Muscle of arm (tissue), 12 donors: ENCODE results near the gene REEP2. TPM values are rescaled to one million over a fixed set of nuclear protein-coding genes. Genes with fewer than 3 reads are reported as not detected.
"Not testable (repeated sequence)": the region's sequence is repeated elsewhere in the genome, so short reads cannot be mapped to it uniquely, and the experiment has no call there.

ENCODE experiments used
- DNase-seq: peaks from one replicate; pipeline ENCODE4 v3.0.0-alpha.2; 2013
- polyA plus RNA-seq, 12 donors: library from polyadenylated mRNA; unstranded; fragments of 120-200 nt; gene quantifications; one replicate each; pipeline ENCODE4 v1.2.1, GENCODE V29; 2013; ENCODE audit not compliant: insufficient read length in 12 of 12

REEP2 gene
- polyA plus RNA-seq, 12 donors = 10.6 to 35.2 (median 15.8) TPM; not detected in 1

DNA sequence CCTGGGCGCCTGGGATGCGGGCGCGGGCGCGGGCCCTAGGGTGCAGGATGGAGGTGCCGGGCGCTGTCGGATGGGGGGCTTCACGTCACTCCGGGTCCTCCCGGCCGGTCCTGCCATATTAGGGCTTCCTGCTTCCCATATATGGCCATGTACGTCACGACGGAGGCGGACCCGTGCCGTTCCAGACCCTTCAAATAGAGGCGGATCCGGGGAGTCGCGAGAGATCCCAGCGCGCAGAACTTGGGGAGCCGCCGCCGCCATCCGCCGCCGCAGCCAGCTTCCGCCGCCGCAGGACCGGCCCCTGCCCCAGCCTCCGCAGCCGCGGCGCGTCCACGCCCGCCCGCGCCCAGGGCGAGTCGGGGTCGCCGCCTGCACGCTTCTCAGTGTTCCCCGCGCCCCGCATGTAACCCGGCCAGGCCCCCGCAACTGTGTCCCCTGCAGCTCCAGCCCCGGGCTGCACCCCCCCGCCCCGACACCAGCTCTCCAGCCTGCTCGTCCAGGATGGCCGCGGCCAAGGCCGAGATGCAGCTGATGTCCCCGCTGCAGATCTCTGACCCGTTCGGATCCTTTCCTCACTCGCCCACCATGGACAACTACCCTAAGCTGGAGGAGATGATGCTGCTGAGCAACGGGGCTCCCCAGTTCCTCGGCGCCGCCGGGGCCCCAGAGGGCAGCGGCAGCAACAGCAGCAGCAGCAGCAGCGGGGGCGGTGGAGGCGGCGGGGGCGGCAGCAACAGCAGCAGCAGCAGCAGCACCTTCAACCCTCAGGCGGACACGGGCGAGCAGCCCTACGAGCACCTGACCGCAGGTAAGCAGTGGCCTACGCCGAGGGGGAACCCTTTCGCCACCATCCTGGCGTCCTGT lies 26.6 kb downstream of the REEP2 start, which contains the start of gene EGR1:
Gene EGR1 (plus strand): TSS at position 219 of the 864 bp plus-strand sequence. CDS start 283 bp downstream, at position 502.
- DNase-seq = peak; percentile 96

DNA sequence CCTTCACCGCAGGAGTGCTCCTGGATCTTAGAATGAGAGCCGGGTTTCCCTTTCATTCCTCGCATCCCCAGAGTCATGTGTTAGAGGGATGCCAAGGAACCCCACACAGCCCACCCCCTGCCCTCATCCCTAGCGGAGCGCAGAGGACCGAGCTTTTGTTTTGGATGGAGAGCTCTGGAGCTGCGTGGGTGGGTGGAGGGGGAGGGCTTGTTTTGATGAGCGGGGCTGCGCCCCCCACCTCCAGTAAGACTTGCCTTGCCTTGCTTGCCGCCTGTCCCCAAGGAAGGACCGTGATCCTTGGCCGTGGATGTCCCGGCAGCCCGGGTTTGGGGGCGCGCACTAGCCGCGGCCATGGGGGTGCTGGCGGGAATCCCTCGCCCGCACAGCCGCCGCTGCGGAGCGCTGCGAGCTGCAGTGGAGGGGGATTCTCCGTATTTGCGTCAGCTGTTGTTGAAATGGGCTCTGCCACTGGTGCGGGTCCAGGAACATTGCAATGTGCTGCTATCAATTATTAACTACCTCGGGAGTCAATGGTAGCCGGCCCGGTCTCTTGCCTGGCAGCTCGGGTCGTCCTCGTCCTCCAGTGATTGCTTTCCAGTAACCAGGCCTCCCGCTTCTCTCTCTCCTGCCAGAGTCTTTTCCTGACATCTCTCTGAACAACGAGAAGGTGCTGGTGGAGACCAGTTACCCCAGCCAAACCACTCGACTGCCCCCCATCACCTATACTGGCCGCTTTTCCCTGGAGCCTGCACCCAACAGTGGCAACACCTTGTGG lies 27.5 kb downstream of the REEP2 start:
- no peak for DNase-seq

DNA sequence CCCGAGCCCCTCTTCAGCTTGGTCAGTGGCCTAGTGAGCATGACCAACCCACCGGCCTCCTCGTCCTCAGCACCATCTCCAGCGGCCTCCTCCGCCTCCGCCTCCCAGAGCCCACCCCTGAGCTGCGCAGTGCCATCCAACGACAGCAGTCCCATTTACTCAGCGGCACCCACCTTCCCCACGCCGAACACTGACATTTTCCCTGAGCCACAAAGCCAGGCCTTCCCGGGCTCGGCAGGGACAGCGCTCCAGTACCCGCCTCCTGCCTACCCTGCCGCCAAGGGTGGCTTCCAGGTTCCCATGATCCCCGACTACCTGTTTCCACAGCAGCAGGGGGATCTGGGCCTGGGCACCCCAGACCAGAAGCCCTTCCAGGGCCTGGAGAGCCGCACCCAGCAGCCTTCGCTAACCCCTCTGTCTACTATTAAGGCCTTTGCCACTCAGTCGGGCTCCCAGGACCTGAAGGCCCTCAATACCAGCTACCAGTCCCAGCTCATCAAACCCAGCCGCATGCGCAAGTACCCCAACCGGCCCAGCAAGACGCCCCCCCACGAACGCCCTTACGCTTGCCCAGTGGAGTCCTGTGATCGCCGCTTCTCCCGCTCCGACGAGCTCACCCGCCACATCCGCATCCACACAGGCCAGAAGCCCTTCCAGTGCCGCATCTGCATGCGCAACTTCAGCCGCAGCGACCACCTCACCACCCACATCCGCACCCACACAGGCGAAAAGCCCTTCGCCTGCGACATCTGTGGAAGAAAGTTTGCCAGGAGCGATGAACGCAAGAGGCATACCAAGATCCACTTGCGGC lies 28.2 kb downstream of the REEP2 start:
- DNase-seq = no peak

DNA sequence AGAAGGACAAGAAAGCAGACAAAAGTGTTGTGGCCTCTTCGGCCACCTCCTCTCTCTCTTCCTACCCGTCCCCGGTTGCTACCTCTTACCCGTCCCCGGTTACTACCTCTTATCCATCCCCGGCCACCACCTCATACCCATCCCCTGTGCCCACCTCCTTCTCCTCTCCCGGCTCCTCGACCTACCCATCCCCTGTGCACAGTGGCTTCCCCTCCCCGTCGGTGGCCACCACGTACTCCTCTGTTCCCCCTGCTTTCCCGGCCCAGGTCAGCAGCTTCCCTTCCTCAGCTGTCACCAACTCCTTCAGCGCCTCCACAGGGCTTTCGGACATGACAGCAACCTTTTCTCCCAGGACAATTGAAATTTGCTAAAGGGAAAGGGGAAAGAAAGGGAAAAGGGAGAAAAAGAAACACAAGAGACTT lies 28.9 kb downstream of the REEP2 start:
- DNase-seq = no peak

DNA sequence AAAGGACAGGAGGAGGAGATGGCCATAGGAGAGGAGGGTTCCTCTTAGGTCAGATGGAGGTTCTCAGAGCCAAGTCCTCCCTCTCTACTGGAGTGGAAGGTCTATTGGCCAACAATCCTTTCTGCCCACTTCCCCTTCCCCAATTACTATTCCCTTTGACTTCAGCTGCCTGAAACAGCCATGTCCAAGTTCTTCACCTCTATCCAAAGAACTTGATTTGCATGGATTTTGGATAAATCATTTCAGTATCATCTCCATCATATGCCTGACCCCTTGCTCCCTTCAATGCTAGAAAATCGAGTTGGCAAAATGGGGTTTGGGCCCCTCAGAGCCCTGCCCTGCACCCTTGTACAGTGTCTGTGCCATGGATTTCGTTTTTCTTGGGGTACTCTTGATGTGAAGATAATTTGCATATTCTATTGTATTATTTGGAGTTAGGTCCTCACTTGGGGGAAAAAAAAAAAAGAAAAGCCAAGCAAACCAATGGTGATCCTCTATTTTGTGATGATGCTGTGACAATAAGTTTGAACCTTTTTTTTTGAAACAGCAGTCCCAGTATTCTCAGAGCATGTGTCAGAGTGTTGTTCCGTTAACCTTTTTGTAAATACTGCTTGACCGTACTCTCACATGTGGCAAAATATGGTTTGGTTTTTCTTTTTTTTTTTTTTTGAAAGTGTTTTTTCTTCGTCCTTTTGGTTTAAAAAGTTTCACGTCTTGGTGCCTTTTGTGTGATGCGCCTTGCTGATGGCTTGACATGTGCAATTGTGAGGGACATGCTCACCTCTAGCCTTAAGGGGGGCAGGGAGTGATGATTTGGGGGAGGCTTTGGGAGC lies 29.5 kb downstream of the REEP2 start:
- no peak for DNase-seq

DNA sequence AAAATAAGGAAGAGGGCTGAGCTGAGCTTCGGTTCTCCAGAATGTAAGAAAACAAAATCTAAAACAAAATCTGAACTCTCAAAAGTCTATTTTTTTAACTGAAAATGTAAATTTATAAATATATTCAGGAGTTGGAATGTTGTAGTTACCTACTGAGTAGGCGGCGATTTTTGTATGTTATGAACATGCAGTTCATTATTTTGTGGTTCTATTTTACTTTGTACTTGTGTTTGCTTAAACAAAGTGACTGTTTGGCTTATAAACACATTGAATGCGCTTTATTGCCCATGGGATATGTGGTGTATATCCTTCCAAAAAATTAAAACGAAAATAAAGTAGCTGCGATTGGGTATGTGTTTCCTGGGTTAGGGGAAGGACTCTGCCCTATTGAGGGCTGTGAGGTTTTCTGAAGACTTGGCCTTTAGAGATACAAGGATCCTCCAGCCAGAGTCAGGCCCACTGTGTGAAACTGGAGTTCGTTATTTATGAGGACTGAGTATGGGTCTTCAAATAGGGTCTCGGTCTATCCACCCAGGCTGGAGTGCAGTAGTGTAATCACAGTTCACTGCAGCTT lies 30.2 kb downstream of the REEP2 start:
- no peak for DNase-seq

DNA sequence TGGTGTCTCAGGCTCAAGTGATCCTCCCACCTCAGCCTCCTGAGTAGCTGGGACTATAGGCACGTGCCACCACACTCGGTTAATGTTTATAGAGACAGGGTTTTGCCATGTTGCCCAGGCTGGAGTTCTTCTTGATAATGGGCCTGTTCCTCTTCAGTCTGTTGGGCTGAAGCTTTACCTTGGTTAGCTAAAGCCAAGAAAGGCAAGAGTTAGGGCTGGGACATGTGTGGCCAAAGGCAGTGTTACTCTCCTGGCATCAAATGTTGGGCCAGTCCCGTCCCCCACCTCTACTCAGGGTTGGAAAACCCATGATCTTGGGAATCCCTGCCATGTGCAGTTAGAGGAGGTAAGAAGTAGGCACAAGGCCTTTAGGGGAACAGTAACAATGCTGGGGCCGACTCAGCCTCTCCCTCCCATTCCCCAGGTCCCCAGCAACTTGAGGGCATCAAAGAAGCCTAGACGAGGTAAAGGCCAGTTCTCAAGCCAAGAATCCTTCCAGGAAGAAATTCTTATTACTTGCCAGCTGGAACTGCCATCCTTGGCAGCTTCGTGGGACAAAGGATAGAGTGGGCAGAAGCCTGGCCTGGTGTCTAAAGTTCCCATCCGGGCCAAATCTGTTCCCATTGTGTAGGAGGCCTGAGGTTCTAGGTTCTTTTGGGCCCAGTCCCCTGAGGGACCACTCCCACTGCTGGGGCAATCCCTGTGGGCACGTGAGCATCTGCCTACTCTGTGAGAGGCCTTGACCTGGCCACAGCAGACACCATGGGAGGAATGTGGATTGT lies 30.9 kb downstream of the REEP2 start:
- peak; percentile 85 for DNase-seq

DNA sequence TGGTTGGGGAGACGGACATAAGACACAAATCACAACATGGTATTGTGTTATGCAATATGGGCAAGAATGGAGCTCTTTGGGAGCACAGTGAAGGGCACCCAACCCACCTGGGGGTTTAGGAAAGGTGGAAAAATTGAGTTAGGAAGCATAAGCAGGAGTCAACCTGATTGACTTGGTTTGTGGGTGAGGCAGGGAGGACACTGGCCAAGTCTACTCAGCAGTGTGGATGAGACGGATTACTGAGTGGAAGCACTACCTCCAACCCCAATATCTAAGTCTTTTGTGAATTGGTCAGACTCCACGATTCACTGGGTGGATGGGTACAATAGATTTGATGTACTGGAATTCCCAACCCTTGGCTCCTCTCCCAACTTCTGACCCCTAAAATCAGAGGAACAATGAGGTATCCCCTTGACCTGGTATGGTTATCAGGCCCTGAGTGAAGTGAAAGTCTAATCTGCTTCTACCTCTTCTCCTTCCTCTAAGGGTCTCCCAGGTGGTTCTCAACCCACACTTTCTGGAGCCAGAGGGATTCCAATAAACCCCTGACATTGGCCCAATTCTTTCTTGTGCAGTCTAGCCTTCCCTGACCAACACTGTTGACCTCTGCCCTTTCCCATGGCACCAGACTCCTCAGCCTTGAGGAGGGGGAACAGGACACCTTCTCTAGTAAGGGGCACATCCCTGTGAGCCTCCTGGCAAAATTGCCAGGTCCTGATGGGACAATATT lies 31.6 kb downstream of the REEP2 start:
- no peak for DNase-seq

DNA sequence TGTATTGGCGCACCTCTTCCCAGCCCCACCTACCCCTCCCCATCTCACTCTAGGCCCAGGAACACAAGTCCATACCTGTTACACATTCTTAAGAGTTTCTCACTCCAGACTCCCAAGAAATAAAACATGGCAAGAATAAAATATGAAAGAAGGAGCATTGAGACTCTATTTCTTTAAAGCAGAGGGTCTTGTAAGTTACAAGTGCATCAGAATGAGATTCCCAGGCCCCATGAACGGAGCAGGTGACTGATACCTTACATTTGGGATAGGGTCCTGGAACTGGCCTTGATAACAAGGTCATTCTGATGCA lies 32.1 kb downstream of the REEP2 start:
- no peak for DNase-seq

DNA sequence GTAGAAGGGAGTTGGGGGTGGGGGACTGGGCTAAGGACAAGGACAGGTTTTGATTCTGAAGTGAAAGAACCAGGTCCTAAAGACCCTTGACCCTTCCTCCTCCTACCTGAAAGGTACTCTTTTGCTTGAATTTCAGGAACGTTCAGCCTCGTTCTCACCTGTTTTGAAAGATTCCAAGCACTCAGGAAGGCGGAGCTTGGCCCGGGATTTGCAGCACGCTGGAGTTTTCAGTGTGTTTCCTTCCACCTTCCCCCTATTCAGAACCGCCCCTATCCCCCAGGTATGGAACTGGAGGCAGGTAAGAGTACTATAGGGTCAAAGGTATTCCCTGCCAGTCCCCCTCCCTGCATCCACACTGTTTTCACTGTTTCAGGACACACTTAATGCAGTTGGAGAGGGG lies 33.5 kb downstream of the REEP2 start:
- no peak for DNase-seq

DNA sequence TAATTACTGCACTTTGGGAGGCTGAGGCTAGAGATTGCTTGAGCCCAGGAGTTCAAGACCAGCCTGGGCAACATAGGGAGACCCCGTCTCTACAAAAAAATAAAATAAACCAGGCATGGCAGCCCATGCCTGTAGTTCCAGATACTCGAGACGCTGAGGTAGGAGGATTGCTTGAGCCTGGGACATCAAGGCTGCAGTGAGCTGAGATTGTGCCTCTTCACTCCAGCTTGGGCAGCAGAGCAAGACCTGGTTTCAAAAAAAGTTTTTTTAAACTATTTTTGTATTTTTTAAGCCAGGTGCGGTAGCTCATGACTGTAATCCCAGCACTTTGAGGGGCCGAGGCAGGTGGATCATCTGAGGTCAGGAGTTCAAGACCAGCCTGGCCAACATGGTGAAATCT lies 34.3 kb downstream of the REEP2 start:
- DNase-seq = not testable (repeated sequence)

DNA sequence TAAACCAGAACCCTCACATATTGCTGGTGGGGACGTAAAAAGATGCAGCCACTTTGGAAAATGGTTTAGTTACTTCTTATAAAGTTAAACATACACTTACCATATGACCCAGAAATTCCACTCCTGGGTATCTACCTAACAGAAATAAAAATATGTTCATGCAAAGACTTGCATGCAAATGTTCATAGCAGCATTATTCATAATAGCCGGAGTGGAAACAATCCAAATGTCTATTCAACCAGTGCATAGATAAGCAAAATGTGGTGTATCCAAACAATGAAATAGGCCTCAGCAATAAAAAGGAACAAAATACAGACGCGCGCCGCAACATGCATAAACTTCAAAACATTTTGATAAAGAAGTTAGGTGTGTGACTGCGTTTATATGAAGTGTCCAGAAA lies 38.1 kb downstream of the REEP2 start:
- no peak for DNase-seq

DNA sequence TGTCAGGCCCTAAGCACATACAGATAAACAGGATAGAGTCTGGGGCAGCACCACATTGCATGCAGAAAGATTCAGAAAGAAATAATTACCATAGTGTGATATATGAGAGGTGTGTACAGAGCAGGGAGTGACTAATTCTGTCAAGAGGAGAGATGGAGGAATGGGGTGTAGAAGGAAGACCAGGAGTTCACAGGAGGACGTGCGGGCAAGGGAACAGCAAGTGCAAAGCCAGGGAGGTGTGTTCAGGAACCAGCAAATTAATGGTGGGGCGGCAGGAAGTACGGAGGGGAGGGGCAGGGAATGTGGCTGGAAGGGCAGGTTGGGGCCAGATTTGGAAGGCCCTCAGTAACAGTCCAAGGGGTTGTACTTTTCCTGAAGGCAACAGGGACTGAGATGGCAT lies 43.8 kb downstream of the REEP2 start:
- no peak for DNase-seq

DNA sequence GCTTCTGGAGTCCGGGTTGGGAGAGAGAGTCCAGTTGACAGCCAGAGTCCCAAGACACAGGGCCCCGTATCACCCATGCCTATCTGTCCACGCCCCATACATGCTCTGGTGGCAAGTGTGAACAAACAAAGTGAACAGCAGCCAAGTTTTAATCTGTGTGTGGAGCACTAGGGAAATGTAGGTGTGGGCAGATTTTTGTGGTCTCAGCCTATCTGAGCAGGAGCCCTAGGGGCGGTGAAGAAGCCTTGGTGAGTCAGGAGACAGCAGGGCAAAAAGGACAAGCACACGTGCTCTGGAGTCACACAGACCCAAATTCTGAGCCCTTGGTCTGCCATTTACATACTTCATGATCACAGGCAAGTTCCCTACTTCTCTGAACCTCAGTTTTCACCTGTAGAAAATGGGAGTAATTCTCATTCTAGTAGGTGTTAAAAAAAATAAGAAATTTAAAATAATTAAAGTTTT lies 49.7 kb downstream of the REEP2 start:
- no peak for DNase-seq

DNA sequence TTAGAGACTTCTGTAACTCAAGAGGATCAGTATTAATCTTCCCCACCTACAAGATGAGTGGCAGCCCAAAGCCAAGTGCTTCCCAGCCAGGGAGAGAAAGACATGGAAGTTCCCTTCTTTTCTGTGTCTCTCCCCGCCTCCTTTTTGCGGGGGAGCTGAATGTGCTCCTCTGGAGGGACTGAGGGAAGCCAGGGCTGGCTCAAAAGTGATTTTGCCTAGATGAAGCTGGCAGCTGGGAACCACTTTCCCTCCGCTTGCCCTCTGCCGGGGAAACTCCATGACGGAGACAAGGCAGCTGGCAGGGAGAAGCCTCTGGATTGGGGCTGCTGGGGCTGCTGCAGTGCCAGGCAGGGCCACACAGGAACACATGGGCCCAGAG lies 50.8 kb downstream of the REEP2 start:
- DNase-seq = no peak

DNA sequence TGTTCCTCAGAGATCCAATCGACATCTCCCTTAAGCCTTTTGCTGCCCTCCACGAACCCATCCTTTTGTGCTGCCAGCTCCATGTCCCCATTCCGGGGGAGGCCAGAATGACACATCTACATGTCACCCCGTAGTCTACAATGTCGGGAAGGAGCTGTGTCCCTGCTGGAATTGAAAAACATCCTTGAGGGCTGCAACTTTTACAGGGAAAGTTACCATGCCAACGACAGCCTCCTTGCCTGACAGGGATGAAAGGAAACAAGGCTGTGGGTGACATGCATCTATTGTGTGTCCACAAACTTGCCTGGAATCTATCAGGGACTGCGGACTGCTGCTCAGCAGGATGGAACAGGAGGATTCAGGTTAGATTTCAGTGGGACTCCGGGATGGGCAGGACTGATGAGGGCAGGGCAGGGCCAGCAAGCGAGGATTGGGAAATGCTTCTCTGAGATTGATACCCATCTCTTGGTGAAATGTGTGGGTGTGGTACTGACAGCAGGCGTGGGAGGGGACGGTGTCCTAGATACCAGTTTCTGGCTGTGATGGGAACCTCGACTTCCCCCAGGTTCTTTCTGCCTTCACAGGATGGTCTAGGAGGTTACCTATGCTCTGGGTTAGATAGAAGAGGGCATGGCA lies 51.9 kb downstream of the REEP2 start:
- DNase-seq = no peak

DNA sequence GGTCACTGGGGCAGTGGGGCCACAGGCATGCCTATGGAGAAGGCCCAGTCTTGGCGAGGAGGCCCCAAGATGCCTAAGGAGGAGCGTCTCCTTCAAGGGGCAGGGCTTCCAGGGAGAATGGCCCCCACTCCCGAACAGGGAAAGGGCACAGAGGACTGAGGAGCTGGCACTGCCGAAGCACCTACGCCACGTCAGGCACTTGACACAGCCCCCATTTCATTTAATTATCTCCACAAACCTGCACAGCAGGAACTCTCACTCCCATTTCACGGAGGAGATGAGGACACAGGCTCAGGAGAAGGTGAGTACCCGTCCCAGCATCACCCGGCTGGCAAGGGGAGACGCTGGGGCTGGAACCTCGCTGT lies 52.4 kb downstream of the REEP2 start:
- DNase-seq = no peak

DNA sequence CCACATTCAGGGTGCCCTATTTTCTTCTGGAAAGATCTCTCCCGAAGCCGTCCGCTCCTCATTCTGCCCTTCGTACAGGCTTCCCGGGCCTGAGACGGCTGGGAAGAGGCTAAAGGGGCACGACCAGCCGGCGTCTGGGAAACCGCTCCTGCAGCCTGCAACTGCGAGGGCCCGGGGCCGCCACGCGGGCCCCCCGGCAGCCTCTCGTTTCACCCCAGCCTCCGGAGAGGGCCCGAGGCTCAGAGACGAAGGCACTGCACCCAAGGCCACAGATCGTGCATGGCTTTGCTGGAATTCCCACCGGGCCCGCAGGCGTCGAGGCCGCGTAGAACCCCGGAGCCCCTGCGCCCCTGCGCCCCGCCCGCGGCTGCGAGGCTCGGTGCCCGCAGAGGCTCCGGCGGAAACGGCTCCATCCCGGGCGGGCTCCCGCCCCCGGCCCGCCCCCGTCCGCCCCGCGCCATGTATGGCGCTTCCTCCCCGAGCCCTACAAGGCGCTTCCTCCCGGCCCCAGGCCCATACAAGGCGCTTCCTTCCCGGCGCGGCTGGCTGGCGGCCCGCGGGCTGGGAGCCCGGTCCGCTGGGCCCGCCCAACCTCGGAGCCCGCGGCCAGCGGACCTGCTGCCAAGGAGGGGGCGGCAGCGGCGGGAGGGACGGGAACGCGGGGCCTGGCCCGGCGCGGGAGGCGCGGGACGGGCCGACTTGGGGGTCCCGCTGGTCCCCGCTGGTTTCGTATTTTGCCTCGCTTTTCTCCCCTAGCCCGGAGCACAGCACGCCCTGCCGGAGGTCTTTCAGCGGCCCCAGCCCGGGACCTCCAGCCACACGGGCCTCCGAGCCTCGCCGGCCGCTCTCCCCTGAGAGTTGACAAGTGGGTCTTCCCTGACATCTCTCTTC lies 53.1 kb downstream of the REEP2 start:
- DNase-seq = peak; percentile 90
